ENCODE measurements around the gene MPPED1.

DNA sequence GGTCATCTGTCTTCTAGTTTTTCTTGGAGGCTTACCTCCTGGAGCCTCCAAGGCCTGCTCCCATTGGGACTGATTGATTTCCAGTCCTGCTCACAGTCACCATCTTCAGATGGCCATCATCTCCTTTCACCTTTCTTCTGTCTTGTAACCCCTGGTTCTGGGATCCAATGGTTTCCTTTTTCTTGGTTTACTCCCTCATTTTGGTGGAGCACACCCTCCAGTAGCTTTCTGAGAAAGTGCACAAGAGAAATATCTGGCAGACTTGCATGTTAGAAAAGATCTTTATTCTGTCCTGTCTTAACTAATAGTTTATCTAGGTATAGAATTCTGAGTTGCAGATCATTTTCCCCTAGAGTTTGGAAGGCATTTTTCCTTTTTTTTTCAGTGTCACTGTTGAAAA, 50.9 kb downstream of the MPPED1 start:
- TF ChIP-seq, protein P1, sequence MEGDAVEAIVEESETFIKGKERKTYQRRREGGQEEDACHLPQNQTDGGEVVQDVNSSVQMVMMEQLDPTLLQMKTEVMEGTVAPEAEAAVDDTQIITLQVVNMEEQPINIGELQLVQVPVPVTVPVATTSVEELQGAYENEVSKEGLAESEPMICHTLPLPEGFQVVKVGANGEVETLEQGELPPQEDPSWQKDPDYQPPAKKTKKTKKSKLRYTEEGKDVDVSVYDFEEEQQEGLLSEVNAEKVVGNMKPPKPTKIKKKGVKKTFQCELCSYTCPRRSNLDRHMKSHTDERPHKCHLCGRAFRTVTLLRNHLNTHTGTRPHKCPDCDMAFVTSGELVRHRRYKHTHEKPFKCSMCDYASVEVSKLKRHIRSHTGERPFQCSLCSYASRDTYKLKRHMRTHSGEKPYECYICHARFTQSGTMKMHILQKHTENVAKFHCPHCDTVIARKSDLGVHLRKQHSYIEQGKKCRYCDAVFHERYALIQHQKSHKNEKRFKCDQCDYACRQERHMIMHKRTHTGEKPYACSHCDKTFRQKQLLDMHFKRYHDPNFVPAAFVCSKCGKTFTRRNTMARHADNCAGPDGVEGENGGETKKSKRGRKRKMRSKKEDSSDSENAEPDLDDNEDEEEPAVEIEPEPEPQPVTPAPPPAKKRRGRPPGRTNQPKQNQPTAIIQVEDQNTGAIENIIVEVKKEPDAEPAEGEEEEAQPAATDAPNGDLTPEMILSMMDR (IDR thresholded peaks at IDR 0.05) = no peak
- TF ChIP-seq POLR2A (IDR thresholded peaks at IDR 0.05) = no peak

Data from esophagus squamous epithelium (tissue), 4 donors.